Stomach (tissue), 9 donors: ENCODE measurements around the gene ABCB1. TPM values are rescaled to one million over a fixed set of nuclear protein-coding genes. Genes with fewer than 3 reads are reported as not detected.

Experiments
- DNase-seq, 2 donors: peaks; one replicate each; pipeline versions ENCODE4 v3.0.0 to v3.0.0-alpha.2; 2013 to 2019
- H3K27ac ChIP-seq, 5 donors: fragments of 200-600 bp in 4 of 5; sonication (generic) in 4 of 5; one replicate each; pipeline ENCODE4 v1.5.1; 2013 to 2019; ENCODE audit warnings: mild to moderate bottlenecking in 1 of 5, moderate library complexity in 1 of 5
- H3K27me3 ChIP-seq, 3 donors: fragments of 200-600 bp; sonication (generic); one replicate each; pipeline ENCODE4 v1.5.1; 2017 to 2019; ENCODE audit warnings: mixed run types in 1 of 3
- H3K36me3 ChIP-seq, 4 donors: fragments of 200-600 bp; sonication (generic); 1 replicate in 3 of 4; 2 replicates in 1 of 4; pipeline ENCODE4 v1.5.1; 2016 to 2019
- H3K4me1 ChIP-seq, 4 donors: fragments of 200-600 bp; sonication (generic); one replicate each; pipeline ENCODE4 v1.5.1; 2016 to 2019
- H3K4me3 ChIP-seq, 4 donors: fragments of 200-600 bp; sonication (generic) in 3 of 4; one replicate each; pipeline ENCODE4 v1.5.1; 2016 to 2019; ENCODE audit warnings: mild to moderate bottlenecking in 1 of 4
- H3K9me3 ChIP-seq, 4 donors: fragments of 200-600 bp; sonication (generic); one replicate each; pipeline ENCODE4 v1.5.1; 2016 to 2019
- CTCF ChIP-seq, 7 experiments: fragments of 450-650 bp in 4 of 7; fragments of 200-600 bp in 3 of 7; sonication (generic) in 3 of 7; IDR thresholded peaks; one replicate each; pipeline ENCODE4 v1.5.1; 2016 to 2019; ENCODE audit warnings: antibody characterized with exemption in 7 of 7, control low read depth in 2 of 7, mild to moderate bottlenecking in 1 of 7
- EP300 ChIP-seq: sonication (generic); formaldehyde crosslinking; IDR thresholded peaks from one replicate; pipeline ENCODE4 v1.6.1; 2017; ENCODE audit warnings: antibody characterized with exemption
- POLR2A ChIP-seq, 4 donors: fragments of 450-650 bp; IDR thresholded peaks; one replicate each; pipeline ENCODE4 v1.6.1; 2016; ENCODE audit warnings: antibody characterized with exemption in 4 of 4, control low read depth in 2 of 4, mild to moderate bottlenecking in 1 of 4, moderate library complexity in 1 of 4
- POLR2AphosphoS5 ChIP-seq, 3 donors: sonication (generic); formaldehyde crosslinking; IDR thresholded peaks; one replicate each; pipeline ENCODE4 v1.6.1; 2016; ENCODE audit warnings: antibody characterized with exemption in 3 of 3
- WGBS, 5 donors: extraction: QIAGEN DNeasy Blood & Tissue Kit in 3 of 5; methylation state at CpG; one replicate each; pipeline versions ENCODE4 v1.1.5 to v1.1.7; 2013 to 2018; 5-methylcytosine and 5-hydroxymethylcytosine counted together
- intact Hi-C: fragments of 100-400 bp; cut with DNase I; formaldehyde crosslinking; loops from one replicate; pipeline ENCODE4 v1.15.1; 2023; ENCODE audit warnings: low total_unique reads
- polyA plus RNA-seq, 3 donors: library from polyadenylated mRNA; stranded (reverse); fragments of 200-250 nt; gene quantifications; one replicate each; pipeline ENCODE4 v1.2.3, GENCODE V29; 2013
- total RNA-seq, 5 donors: library from RNA; depleted of rRNA; stranded (reverse); fragments of >200 nt; gene quantifications; one replicate each; pipeline versions ENCODE4 v1.1.0 to v1.2.3, GENCODE V29; 2014 to 2016
- donor health status: healthy with polysubstance abuse.
- donor health status: Bipolar disorder and iron deficiency.
- donor health status: healthy.

The ABCB1 gene
- total and polyA plus RNA-seq, 8 donors: 0.45 to 10.6 (median 1.7) TPM; not detected in 1

GRCh38 chr7:87566311-87566900 is 34.3 kb downstream of the ABCB1 start:
- no peaks in the 10 kb centered on the region for H3K36me3 ChIP-seq
- H3K4me1 ChIP-seq: no peaks in the 10 kb centered on the region
- H3K27ac ChIP-seq: no peak overlapping the region
- no peaks in the 10 kb centered on the region for H3K27me3 ChIP-seq
- TF ChIP-seq POLR2AphosphoS5 (IDR thresholded peaks at IDR 0.05) (no peak), CTCF (IDR thresholded peaks at IDR 0.05) (no peak), POLR2A (IDR thresholded peaks at IDR 0.05) (no peak), EP300 (no peak)
- 81 to 87% (median 86%) methylated on average over 6 of the region's 6 CpGs for WGBS, 5 donors
- no peak for DNase-seq
- no peaks in the 10 kb centered on the region for H3K9me3 ChIP-seq
- intact Hi-C loops: no loop called here
- no peak overlapping the region for H3K4me3 ChIP-seq

- no peak overlapping the region for H3K4me3 ChIP-seq
- no peaks in the 10 kb centered on the region for H3K4me1 ChIP-seq
- intact Hi-C loops: no loop called here
- H3K36me3 ChIP-seq: no peaks in the 10 kb centered on the region
- no peak for DNase-seq
- H3K9me3 ChIP-seq: no peaks in the 10 kb centered on the region
- TF ChIP-seq POLR2AphosphoS5 (IDR thresholded peaks at IDR 0.05): no peak
- TF ChIP-seq EP300: no peak
- no peak for TF ChIP-seq POLR2A (IDR thresholded peaks at IDR 0.05)
- TF ChIP-seq CTCF (IDR thresholded peaks at IDR 0.05): no peak
- WGBS, 5 donors: 57 to 74% (median 70%) methylated on average over 3 of the region's 3 CpGs
- no peak overlapping the region for H3K27ac ChIP-seq
- H3K27me3 ChIP-seq: no peaks in the 10 kb centered on the region
Measured at GRCh38 chr7:87565877-87566276, 34.8 kb downstream of the ABCB1 start.

GRCh38 chr7:87564296-87564963 is 36.3 kb downstream of the ABCB1 start:
- H3K9me3 ChIP-seq: no peaks in the 10 kb centered on the region
- H3K27ac ChIP-seq: no peak overlapping the region

GRCh38 chr7:87561702-87562101 is 39.0 kb downstream of the ABCB1 start:
- no peaks in the 10 kb centered on the region for H3K9me3 ChIP-seq
- H3K4me1 ChIP-seq: no peaks in the 10 kb centered on the region
- no peak for TF ChIP-seq POLR2AphosphoS5 (IDR thresholded peaks at IDR 0.05)
- TF ChIP-seq POLR2A (IDR thresholded peaks at IDR 0.05): no peak
- TF ChIP-seq EP300: no peak
- no peak for TF ChIP-seq CTCF (IDR thresholded peaks at IDR 0.05)
- no peak overlapping the region for H3K27ac ChIP-seq
- DNase-seq: no peak
- H3K4me3 ChIP-seq: no peak overlapping the region
- WGBS, 5 donors: 80 to 93% (median 90%) methylated on average over 4 of the region's 4 CpGs
- H3K36me3 ChIP-seq: no peaks in the 10 kb centered on the region
- intact Hi-C loops: no loop called here
- H3K27me3 ChIP-seq: no peaks in the 10 kb centered on the region

More at GRCh38 chr7:87564296-87564963, 36.3 kb downstream of the ABCB1 start:
- Histone ChIP-seq H3K4me1 (no peaks in the 10 kb centered on the region), H3K4me3 (no peak overlapping the region), H3K27me3 (no peaks in the 10 kb centered on the region), H3K36me3 (no peaks in the 10 kb centered on the region)
- TF ChIP-seq POLR2A (IDR thresholded peaks at IDR 0.05) (no peak), CTCF (IDR thresholded peaks at IDR 0.05) (peak in 3 of 7 experiments; percentile 12 to 24 (median 13))
- WGBS, 5 donors: 9 to 16% (median 13%) methylated on average over 3 of the region's 3 CpGs
- peak; percentile 26 to 46 for DNase-seq
- intact Hi-C loops: no loop called here
